Sigmoid colon (tissue), 7 donors: ENCODE data around the gene HDAC9. TPM values are rescaled to one million over a fixed set of nuclear protein-coding genes. Genes with fewer than 3 reads are reported as not detected.

Source experiments
- DNase-seq: peaks from one replicate; pipeline ENCODE4 v3.0.0-alpha.2; 2019
- H3K27ac ChIP-seq, 4 donors: fragments of 200-600 bp; sonication (generic); one replicate each; pipeline ENCODE4 v1.5.1; 2016 to 2019; ENCODE audit warnings: mild to moderate bottlenecking in 1 of 4
- H3K27me3 ChIP-seq, 3 donors: fragments of 200-600 bp; sonication (generic); one replicate each; pipeline ENCODE4 v1.5.1; 2019; ENCODE audit warnings: mild to moderate bottlenecking in 1 of 3
- H3K36me3 ChIP-seq, 4 donors: fragments of 200-600 bp; sonication (generic); one replicate each; pipeline ENCODE4 v1.5.1; 2016 to 2019
- H3K4me1 ChIP-seq, 4 donors: fragments of 200-600 bp; sonication (generic); one replicate each; pipeline ENCODE4 v1.5.1; 2017 to 2019
- H3K4me3 ChIP-seq, 4 donors: fragments of 200-600 bp; sonication (generic); one replicate each; pipeline ENCODE4 v1.5.1; 2017 to 2019; ENCODE audit warnings: mild to moderate bottlenecking in 2 of 4, moderate library complexity in 1 of 4
- H3K9me3 ChIP-seq, 4 donors: fragments of 200-600 bp in 3 of 4; sonication (generic) in 3 of 4; one replicate each; pipeline versions ENCODE4 v1.5.1 to v1.6.1; 2013 to 2019
- EP300 ChIP-seq, 4 donors: sonication (generic); formaldehyde crosslinking; IDR thresholded peaks; one replicate each; pipeline ENCODE4 v1.6.1; 2017; ENCODE audit warnings: antibody characterized with exemption in 4 of 4
- POLR2A ChIP-seq, 2 donors: fragments of 450-650 bp; IDR thresholded peaks; one replicate each; pipeline ENCODE4 v1.6.1; 2016; ENCODE audit warnings: antibody characterized with exemption in 2 of 2, mild to moderate bottlenecking in 2 of 2, moderate library complexity in 2 of 2
- POLR2AphosphoS5 ChIP-seq, 4 donors: sonication (generic); formaldehyde crosslinking; IDR thresholded peaks; one replicate each; pipeline ENCODE4 v1.6.1; 2017; ENCODE audit warnings: antibody characterized with exemption in 4 of 4
- WGBS, 2 donors: extraction: QIAGEN DNeasy Blood & Tissue Kit; methylation state at CpG; one replicate each; pipeline ENCODE4 v1.1.7; 2013; 5-methylcytosine and 5-hydroxymethylcytosine counted together
- intact Hi-C: fragments of 100-400 bp; cut with DNase I; formaldehyde crosslinking; loops from one replicate; pipeline ENCODE4 v1.15.1; 2023
- polyA plus RNA-seq, 3 donors: library from polyadenylated mRNA; stranded (reverse); fragments of 200-250 nt; gene quantifications; one replicate each; pipeline ENCODE4 v1.2.3, GENCODE V29; 2013
- total RNA-seq, 4 donors: library from RNA; depleted of rRNA; stranded (reverse); fragments of >200 nt; gene quantifications; one replicate each; pipeline ENCODE4 v1.1.0, GENCODE V29; 2016
- TF ChIP-seq, protein P1 (sequence below), 4 experiments: fragments of 450-650 bp in 3 of 4; fragments of 200-600 bp in 1 of 4; IDR thresholded peaks; one replicate each; pipeline ENCODE4 v1.5.1; 2016 to 2019; ENCODE audit warnings: antibody characterized with exemption in 4 of 4, mild to moderate bottlenecking in 3 of 4, moderate library complexity in 2 of 4
- donor health status: healthy with polysubstance abuse.
- donor health status: Bipolar disorder and iron deficiency.
- donor health status: healthy.

HDAC9 gene
- total and polyA plus RNA-seq, 7 donors = 2.4 to 38.2 (median 22.2) TPM

DNA sequence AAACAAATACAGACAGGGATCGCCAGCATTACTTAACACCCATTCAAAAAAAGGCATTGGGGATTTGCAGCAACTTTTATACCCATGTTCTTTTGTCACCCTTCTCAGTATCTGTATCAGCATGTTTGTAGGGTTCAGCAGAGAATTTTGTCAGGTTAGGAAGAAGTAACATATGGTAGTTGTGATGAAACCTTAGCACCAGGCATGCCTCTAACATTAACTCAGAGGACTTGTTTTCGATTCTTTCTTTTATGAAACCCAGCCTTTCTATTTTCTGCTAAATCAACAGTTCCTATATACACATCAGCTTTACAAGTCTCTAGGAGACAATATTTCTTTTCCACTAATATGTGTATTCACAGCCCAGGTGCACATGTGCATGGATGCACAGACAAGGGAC is 22.4 kb upstream of the HDAC9 start:
- WGBS, 2 donors = 96 to 98% methylated on average over 2 of the region's 2 CpGs
- intact Hi-C loops = no loop called here
- no peaks in the 10 kb centered on the region for H3K9me3 ChIP-seq
- TF ChIP-seq EP300 (IDR thresholded peaks at IDR 0.05) (no peak), POLR2A (IDR thresholded peaks at IDR 0.05) (no peak), POLR2AphosphoS5 (IDR thresholded peaks at IDR 0.05) (no peak)
- TF ChIP-seq, protein P1, sequence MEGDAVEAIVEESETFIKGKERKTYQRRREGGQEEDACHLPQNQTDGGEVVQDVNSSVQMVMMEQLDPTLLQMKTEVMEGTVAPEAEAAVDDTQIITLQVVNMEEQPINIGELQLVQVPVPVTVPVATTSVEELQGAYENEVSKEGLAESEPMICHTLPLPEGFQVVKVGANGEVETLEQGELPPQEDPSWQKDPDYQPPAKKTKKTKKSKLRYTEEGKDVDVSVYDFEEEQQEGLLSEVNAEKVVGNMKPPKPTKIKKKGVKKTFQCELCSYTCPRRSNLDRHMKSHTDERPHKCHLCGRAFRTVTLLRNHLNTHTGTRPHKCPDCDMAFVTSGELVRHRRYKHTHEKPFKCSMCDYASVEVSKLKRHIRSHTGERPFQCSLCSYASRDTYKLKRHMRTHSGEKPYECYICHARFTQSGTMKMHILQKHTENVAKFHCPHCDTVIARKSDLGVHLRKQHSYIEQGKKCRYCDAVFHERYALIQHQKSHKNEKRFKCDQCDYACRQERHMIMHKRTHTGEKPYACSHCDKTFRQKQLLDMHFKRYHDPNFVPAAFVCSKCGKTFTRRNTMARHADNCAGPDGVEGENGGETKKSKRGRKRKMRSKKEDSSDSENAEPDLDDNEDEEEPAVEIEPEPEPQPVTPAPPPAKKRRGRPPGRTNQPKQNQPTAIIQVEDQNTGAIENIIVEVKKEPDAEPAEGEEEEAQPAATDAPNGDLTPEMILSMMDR (IDR thresholded peaks at IDR 0.05) = no peak
- H3K27ac ChIP-seq = no peak overlapping the region
- DNase-seq = no peak
- H3K36me3 ChIP-seq = no peaks in the 10 kb centered on the region
- H3K27me3 ChIP-seq = no peaks in the 10 kb centered on the region
- peaks cover 0 to 7% (median 0%) of the 10 kb centered on the region in 4 donors for H3K4me1 ChIP-seq
- no peak overlapping the region for H3K4me3 ChIP-seq

DNA sequence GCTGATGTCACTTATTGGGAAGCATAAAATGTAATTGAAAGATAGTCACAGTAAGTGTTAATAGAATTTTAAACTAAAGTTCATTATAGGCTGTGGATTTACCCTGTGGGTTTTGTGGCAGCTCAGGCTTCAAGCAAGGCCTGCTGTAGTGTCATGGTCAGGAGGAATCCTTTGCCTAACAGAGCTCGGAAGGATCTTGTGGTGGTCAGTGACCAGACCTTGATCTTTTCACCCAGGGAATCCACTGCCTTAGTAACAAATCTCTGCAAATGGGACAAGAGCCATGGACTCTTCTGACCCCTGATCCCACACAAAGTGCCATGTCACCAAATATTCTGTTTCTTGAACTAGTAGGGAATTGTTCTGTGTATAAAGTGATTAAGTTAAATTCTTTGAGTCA is 20.6 kb upstream of the HDAC9 start:
- H3K4me3 ChIP-seq = no peak overlapping the region
- no peaks in the 10 kb centered on the region for H3K27me3 ChIP-seq
- peaks cover 0 to 7% (median 3%) of the 10 kb centered on the region in 4 donors for H3K4me1 ChIP-seq
- no peaks in the 10 kb centered on the region for H3K36me3 ChIP-seq
- intact Hi-C loops = no loop called here
- DNase-seq = no peak
- no peak for TF ChIP-seq POLR2AphosphoS5 (IDR thresholded peaks at IDR 0.05)
- TF ChIP-seq, protein P1 (IDR thresholded peaks at IDR 0.05) = no peak
- no peak for TF ChIP-seq POLR2A (IDR thresholded peaks at IDR 0.05)
- TF ChIP-seq EP300 (IDR thresholded peaks at IDR 0.05) = no peak
- H3K9me3 ChIP-seq = no peaks in the 10 kb centered on the region
- 84 to 93% methylated on average over 1 of the region's 1 CpG for WGBS, 2 donors
- H3K27ac ChIP-seq = no peak overlapping the region

DNA sequence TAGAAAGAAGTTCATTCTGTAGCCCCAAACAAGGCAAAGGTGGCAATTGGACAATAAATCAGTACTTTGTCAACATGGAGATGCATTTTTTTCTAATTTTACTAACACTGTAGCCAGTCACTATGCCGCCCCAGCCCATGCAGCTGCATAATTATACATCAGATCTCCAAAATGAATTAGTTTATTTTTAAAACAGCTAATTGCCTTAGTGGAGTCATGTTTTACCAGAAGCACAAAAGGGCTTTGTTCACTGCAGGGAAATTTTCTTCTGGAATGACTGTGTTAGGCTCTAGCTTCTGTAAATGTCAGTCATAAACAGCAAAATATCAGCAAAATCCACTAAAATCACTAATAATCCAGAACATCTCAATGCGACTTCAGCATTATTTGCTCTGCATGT is 20.1 kb upstream of the HDAC9 start:
- no peak for TF ChIP-seq EP300 (IDR thresholded peaks at IDR 0.05)
- TF ChIP-seq POLR2A (IDR thresholded peaks at IDR 0.05) = no peak
- no peak for TF ChIP-seq POLR2AphosphoS5 (IDR thresholded peaks at IDR 0.05)
- TF ChIP-seq, protein P1 (IDR thresholded peaks at IDR 0.05) = no peak
- no peaks in the 10 kb centered on the region for H3K9me3 ChIP-seq
- no peak overlapping the region for H3K4me3 ChIP-seq
- DNase-seq = no peak
- H3K4me1 ChIP-seq = peaks cover 0 to 11% (median 5%) of the 10 kb centered on the region in 4 donors
- H3K36me3 ChIP-seq = no peaks in the 10 kb centered on the region
- no peak overlapping the region for H3K27ac ChIP-seq
- intact Hi-C loops = no loop called here
- 35 to 84% methylated on average over 2 of the region's 2 CpGs for WGBS, 2 donors
- no peaks in the 10 kb centered on the region for H3K27me3 ChIP-seq

DNA sequence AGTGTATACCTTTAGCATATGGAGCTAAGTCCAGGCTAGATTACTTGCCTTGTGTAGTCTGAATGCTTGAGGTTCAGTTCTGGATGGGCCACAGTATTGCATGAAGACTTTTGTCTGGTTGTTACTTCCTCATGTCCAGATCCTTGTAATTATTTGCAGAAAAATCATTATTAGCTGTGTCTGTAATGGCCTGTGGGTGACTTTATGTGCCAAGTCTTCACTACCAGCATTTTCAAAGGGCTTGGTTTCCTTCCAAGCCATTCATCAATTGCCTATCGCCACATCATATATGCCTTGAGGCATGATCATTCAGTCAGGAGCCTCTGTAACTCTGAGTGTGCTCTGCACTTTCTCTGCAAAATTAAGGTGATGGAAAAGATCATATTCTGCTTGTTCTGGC is 13.8 kb upstream of the HDAC9 start:
- Histone ChIP-seq H3K9me3 (no peaks in the 10 kb centered on the region), H3K27me3 (no peaks in the 10 kb centered on the region), H3K4me3 (no peak overlapping the region), H3K36me3 (no peaks in the 10 kb centered on the region), H3K27ac (no peak overlapping the region), H3K4me1 (peaks cover 0 to 10% (median 2%) of the 10 kb centered on the region in 4 donors)
- TF ChIP-seq EP300 (IDR thresholded peaks at IDR 0.05) = no peak
- no peak for TF ChIP-seq POLR2AphosphoS5 (IDR thresholded peaks at IDR 0.05)
- TF ChIP-seq, protein P1 (IDR thresholded peaks at IDR 0.05) = no peak
- no peak for TF ChIP-seq POLR2A (IDR thresholded peaks at IDR 0.05)
- 95 to 100% methylated on average over 1 of the region's 1 CpG for WGBS, 2 donors
- no peak for DNase-seq
- intact Hi-C loops = no loop called here

DNA sequence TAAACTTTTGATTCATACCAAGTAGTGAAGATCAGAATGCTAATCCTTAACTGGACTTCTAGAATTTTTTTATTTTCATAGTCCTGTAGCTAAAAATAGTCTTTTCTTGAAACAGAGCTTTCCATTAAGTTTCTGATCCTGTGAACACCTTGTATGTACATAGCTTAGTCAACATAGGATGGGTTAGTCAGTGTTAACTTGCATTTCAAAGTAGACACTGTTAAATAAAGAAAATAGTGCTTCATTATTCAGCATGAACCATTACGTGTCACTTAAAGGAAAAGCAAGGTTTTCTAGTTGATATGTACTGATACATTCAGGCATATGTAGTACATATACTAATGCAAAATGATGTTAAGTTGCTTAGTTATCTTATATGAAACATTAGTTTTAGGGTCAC is 7.5 kb upstream of the HDAC9 start:
- TF ChIP-seq POLR2A (IDR thresholded peaks at IDR 0.05) (no peak), POLR2AphosphoS5 (IDR thresholded peaks at IDR 0.05) (no peak), EP300 (IDR thresholded peaks at IDR 0.05) (no peak)
- TF ChIP-seq, protein P1 (IDR thresholded peaks at IDR 0.05) = no peak
- 88 to 90% methylated on average over 1 of the region's 1 CpG for WGBS, 2 donors
- intact Hi-C loops = no loop called here
- Histone ChIP-seq H3K36me3 (no peaks in the 10 kb centered on the region), H3K27ac (no peak overlapping the region), H3K9me3 (no peaks in the 10 kb centered on the region), H3K4me1 (peaks cover 0 to 4% (median 0%) of the 10 kb centered on the region in 4 donors), H3K27me3 (no peaks in the 10 kb centered on the region), H3K4me3 (no peak overlapping the region)
- no peak for DNase-seq
